ENCODE measurements around the gene OR5H1.

OR5H1 gene

DNA sequence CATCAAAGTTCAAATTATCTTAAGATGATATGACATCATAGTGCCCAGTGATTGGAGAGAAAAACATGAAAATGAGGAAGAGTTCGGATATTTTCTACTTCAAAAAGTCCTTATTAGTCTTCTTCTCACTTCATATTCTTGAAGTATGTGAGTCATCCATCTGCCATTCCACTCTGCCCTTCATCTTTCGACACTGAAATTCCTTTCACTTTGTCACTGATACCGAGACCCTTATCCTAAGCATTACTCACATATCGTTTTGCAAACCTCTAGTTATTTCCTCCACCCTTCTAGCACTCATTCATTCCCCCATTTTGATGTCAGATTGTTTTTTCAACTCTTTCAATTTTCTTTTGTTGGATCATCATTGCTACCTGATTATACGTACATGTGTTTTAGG is 20.7 kb downstream of the OR5H1 start:
- no peak overlapping the region for H3K4me3 ChIP-seq (ENCODE audit: low read depth, low read length)
- no peak for TF ChIP-seq CTCF (IDR thresholded peaks at IDR 0.05; ENCODE audit: borderline replicate concordance, insufficient read depth, low read depth, low read length)

- TF ChIP-seq CTCF (IDR thresholded peaks at IDR 0.05; ENCODE audit: borderline replicate concordance, insufficient read depth, low read depth, low read length), result no peak
- no peak within 1 kb of the TSS for H3K4me3 ChIP-seq (ENCODE audit: low read depth, low read length)
Observed at GRCh38 chr3:98166396-98166795, 35.9 kb downstream of the OR5H1 start, which contains the start of gene OR5H15. OR5H15 (plus strand) TSS chr3:98166696; CDS start chr3:98168700, 2,004 bp downstream.

- H3K4me3 ChIP-seq (ENCODE audit: low read depth, low read length), result no peak overlapping the region
- no peak for TF ChIP-seq CTCF (IDR thresholded peaks at IDR 0.05; ENCODE audit: borderline replicate concordance, insufficient read depth, low read depth, low read length)
Observed at GRCh38 chr3:98171071-98171470, 40.5 kb downstream of the OR5H1 start.

DNA sequence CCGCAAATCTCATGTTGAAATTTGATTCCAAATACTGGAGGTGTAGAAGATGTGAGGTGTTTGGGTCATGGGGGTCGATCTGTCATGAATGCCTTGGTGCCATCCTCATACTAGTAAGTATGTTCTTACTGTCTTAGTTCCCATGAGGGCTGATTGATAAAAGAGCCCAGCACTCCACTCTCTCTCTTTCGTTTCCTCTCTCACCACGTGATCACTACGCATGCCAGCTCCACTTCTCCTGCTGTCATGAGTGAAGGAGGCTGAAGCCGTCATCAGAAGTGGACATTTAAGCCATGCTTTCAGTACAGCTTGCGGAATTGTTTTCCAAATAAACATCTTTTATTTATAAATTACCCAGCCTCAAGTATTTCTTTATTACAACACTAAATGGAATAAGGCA is 42.1 kb downstream of the OR5H1 start:
- TF ChIP-seq CTCF (IDR thresholded peaks at IDR 0.05; ENCODE audit: borderline replicate concordance, insufficient read depth, low read depth, low read length), result no peak

GRCh38 chr3:98180319-98180890 is 49.9 kb downstream of the OR5H1 start:
- TF ChIP-seq CTCF (IDR thresholded peaks at IDR 0.05; ENCODE audit: borderline replicate concordance, insufficient read depth, low read depth, low read length), result no peak
- H3K4me3 ChIP-seq (ENCODE audit: low read depth, low read length), result no peak overlapping the region

More for the DNA sequence above, 42.1 kb downstream of the OR5H1 start:
- H3K4me3 ChIP-seq (ENCODE audit: low read depth, low read length), result no peak overlapping the region

DNA sequence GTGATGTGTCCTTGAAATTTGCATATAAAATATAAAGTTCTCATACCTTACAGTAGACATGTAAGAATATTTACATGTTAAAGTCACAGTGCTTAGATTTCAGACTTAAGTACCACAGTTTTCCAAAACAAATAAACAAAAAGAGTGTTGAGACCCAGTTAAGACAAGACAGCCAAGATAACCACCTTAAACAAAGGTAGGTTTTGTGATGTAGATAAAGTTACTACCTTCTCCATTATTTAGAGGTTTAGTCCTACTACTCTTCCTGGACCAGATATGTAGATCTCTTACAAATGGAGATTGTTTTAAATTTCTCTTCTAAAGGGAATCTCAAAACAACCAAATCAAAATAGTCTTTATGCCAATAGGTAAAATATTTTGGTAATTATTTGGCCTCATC is 51.7 kb downstream of the OR5H1 start:
- TF ChIP-seq CTCF (IDR thresholded peaks at IDR 0.05; ENCODE audit: borderline replicate concordance, insufficient read depth, low read depth, low read length), result no peak
- H3K4me3 ChIP-seq (ENCODE audit: low read depth, low read length), result no peak overlapping the region

- no peak overlapping the region for H3K4me3 ChIP-seq (ENCODE audit: low read depth, low read length)
- peak; percentile 24; the same call in 1 of the 2 replicates for TF ChIP-seq CTCF (IDR thresholded peaks at IDR 0.05; ENCODE audit: borderline replicate concordance, insufficient read depth, low read depth, low read length)
Observed at GRCh38 chr3:98185180-98185579, 54.7 kb downstream of the OR5H1 start.

Measured in GM12875 (cell line).